Measurements from ENCODE around the gene MLLT10. TPM values are rescaled to one million over a fixed set of nuclear protein-coding genes. Genes with fewer than 3 reads are reported as not detected.

Gene MLLT10
- total RNA-seq, 1 donor from 2014 or later, result 15.8 TPM

DNA sequence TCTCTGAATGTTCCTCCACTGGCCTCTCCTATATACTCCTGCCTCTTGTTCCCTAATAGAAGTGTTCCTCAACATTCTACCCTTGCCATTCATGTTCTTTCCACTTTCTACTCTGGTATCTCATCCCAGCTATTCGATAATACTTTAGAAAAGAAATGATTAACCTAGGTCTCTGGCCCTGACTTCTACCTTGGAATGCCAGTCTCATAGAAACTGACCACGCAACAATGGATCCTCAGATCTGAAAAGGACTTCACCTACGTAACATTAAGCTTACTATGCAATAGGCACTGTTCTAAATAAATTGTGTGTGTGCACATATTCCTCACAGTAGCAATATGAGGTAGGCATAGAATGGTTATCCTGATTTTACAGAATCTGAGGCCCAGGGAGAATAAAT is 235.0 kb downstream of the MLLT10 start:
- TF ChIP-seq, protein P1, sequence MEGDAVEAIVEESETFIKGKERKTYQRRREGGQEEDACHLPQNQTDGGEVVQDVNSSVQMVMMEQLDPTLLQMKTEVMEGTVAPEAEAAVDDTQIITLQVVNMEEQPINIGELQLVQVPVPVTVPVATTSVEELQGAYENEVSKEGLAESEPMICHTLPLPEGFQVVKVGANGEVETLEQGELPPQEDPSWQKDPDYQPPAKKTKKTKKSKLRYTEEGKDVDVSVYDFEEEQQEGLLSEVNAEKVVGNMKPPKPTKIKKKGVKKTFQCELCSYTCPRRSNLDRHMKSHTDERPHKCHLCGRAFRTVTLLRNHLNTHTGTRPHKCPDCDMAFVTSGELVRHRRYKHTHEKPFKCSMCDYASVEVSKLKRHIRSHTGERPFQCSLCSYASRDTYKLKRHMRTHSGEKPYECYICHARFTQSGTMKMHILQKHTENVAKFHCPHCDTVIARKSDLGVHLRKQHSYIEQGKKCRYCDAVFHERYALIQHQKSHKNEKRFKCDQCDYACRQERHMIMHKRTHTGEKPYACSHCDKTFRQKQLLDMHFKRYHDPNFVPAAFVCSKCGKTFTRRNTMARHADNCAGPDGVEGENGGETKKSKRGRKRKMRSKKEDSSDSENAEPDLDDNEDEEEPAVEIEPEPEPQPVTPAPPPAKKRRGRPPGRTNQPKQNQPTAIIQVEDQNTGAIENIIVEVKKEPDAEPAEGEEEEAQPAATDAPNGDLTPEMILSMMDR (conservative IDR thresholded peaks at IDR 0.05; ENCODE audit: low read depth, low read length), result no peak
- H3K4me3 ChIP-seq (ENCODE audit: low read depth, low read length), result no peak overlapping the region
- peak; percentile 15 for DNase-seq (ENCODE audit: low read depth)

DNA sequence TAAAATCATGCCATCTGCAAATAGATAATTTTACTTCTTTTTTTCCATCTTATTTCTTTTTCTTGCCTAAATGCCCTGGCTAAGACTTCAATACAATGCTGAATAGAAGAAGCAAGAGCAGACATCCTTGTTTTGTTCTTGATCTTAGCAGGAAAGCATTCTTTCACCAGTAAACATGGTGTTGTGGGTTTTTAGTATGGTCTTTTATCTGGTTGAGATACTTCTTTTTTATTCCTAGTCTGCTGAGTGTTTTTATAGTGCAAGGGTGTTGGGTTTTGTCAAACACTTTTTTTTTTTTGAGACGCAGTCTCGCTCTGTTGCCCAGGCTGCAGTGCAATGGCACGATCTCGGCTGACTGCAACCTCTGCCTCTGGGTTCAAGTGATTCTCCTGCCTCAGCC is 237.2 kb downstream of the MLLT10 start:
- no peak for DNase-seq (ENCODE audit: low read depth)
- TF ChIP-seq, protein P1 (conservative IDR thresholded peaks at IDR 0.05; ENCODE audit: low read depth, low read length), result no peak
- H3K4me3 ChIP-seq (ENCODE audit: low read depth, low read length), result no peak overlapping the region

- H3K4me3 ChIP-seq (ENCODE audit: low read depth, low read length), result no peak overlapping the region
- no peak for DNase-seq (ENCODE audit: low read depth)
- TF ChIP-seq, protein P1 (conservative IDR thresholded peaks at IDR 0.05; ENCODE audit: low read depth, low read length), result no peak
Observed at GRCh38 chr10:21776883-21777282, 242.9 kb downstream of the MLLT10 start.

GRCh38 chr10:21791276-21791675 is 257.2 kb downstream of the MLLT10 start:
- DNase-seq (ENCODE audit: low read depth), result no peak
- TF ChIP-seq, protein P1 (conservative IDR thresholded peaks at IDR 0.05; ENCODE audit: low read depth, low read length), result no peak
- H3K4me3 ChIP-seq (ENCODE audit: low read depth, low read length), result no peak overlapping the region

Other genes starting within 250 kb of the MLLT10 start
- gene SKIDA1, start 8.6 kb upstream of the MLLT10 start, total RNA-seq, result 0.52 and 1.4 TPM in 2 replicates